ENCODE data around the gene KLK15. TPM values are rescaled to one million over a fixed set of nuclear protein-coding genes. Genes with fewer than 3 reads are reported as not detected.

KLK15 gene
- polyA plus RNA-seq, 3 donors: 0.10 TPM; not detected in 2

- H3K27ac ChIP-seq (ENCODE audit: low read depth, low read length): no peak overlapping the region
- WGBS, 3 donors: 1% methylated on average over 37 to 40 of the region's 40 CpGs
Observed at GRCh38 chr19:50803633-50804419, 29.5 kb downstream of the KLK15 start.

GRCh38 chr19:50801107-50801506 lies 32.3 kb downstream of the KLK15 start:
- 85 to 88% (median 87%) methylated on average over 8 of the region's 8 CpGs for WGBS, 3 donors
- H3K27ac ChIP-seq (ENCODE audit: low read depth, low read length): no peak overlapping the region

GRCh38 chr19:50799547-50799851 lies 33.9 kb downstream of the KLK15 start:
- 83 to 90% (median 87%) methylated on average over 3 of the region's 3 CpGs for WGBS, 3 donors
- no peak overlapping the region for H3K27ac ChIP-seq (ENCODE audit: low read depth, low read length)

- WGBS, 3 donors: 84 to 88% (median 87%) methylated on average over 21 of the region's 21 CpGs
- H3K27ac ChIP-seq (ENCODE audit: low read depth, low read length): no peak overlapping the region
Observed at GRCh38 chr19:50798659-50799546, 34.5 kb downstream of the KLK15 start.

GRCh38 chr19:50797781-50798658 lies 35.4 kb downstream of the KLK15 start:
- 82 to 84% (median 82%) methylated on average over 16 to 18 of the region's 18 CpGs for WGBS, 3 donors
- H3K27ac ChIP-seq (ENCODE audit: low read depth, low read length): no peak overlapping the region

- WGBS, 3 donors: 92 to 93% (median 93%) methylated on average over 7 of the region's 7 CpGs
- H3K27ac ChIP-seq (ENCODE audit: low read depth, low read length): no peak overlapping the region
Observed at GRCh38 chr19:50797429-50797780, 36.0 kb downstream of the KLK15 start.

- WGBS, 3 donors: 83 to 91% (median 89%) methylated on average over 8 of the region's 8 CpGs
Observed at GRCh38 chr19:50796634-50797428, 36.5 kb downstream of the KLK15 start.

GRCh38 chr19:50796128-50796633 lies 37.2 kb downstream of the KLK15 start:
- 80 to 87% (median 83%) methylated on average over 9 of the region's 9 CpGs for WGBS, 3 donors

More at GRCh38 chr19:50796634-50797428, 36.5 kb downstream of the KLK15 start:
- H3K27ac ChIP-seq (ENCODE audit: low read depth, low read length): no peak overlapping the region

GRCh38 chr19:50795664-50796073 lies 37.7 kb downstream of the KLK15 start:
- no peak overlapping the region for H3K27ac ChIP-seq (ENCODE audit: low read depth, low read length)
- 75 to 90% (median 79%) methylated on average over 4 of the region's 4 CpGs for WGBS, 3 donors

More at GRCh38 chr19:50796128-50796633, 37.2 kb downstream of the KLK15 start:
- H3K27ac ChIP-seq (ENCODE audit: low read depth, low read length): no peak overlapping the region

- no peak overlapping the region for H3K27ac ChIP-seq (ENCODE audit: low read depth, low read length)
- 45 to 55% (median 53%) methylated on average over 18 of the region's 18 CpGs for WGBS, 3 donors
Observed at GRCh38 chr19:50794876-50795663, 38.3 kb downstream of the KLK15 start.

- 25% methylated on average over 13 to 16 of the region's 16 CpGs for WGBS, 3 donors
- no peak overlapping the region for H3K27ac ChIP-seq (ENCODE audit: low read depth, low read length)
Observed at GRCh38 chr19:50794074-50794875, 39.1 kb downstream of the KLK15 start.

- no peak overlapping the region for H3K27ac ChIP-seq (ENCODE audit: low read depth, low read length)
- 72 to 76% (median 72%) methylated on average over 10 to 11 of the region's 11 CpGs for WGBS, 3 donors
Observed at GRCh38 chr19:50793558-50794065, 39.8 kb downstream of the KLK15 start.

GRCh38 chr19:50792272-50793250 lies 40.8 kb downstream of the KLK15 start:
- no peak overlapping the region for H3K27ac ChIP-seq (ENCODE audit: low read depth, low read length)
- WGBS, 3 donors: 80 to 90% (median 89%) methylated on average over 13 of the region's 13 CpGs

- H3K27ac ChIP-seq (ENCODE audit: low read depth, low read length): no peak overlapping the region
- 73 to 82% (median 77%) methylated on average over 45 to 47 of the region's 47 CpGs for WGBS, 3 donors
Observed at GRCh38 chr19:50791594-50792271, 41.6 kb downstream of the KLK15 start.

All from adipose tissue (tissue), 3 donors.